H1 (cell line): ENCODE results near the gene KLF7. TPM values are rescaled to one million over a fixed set of nuclear protein-coding genes. Genes with fewer than 3 reads are reported as not detected.

ENCODE experiments used
- CTCF ChIA-PET: fragments of 300-600 bp; sonication (Branson Sonifier 250); formaldehyde crosslinking; loops from one replicate; lab custom pipeline; 2021; ENCODE audit not compliant: partially characterized antibody; lab: Charles Lee
- POLR2A ChIA-PET: fragments of 300-600 bp; sonication (Branson Sonifier 250); formaldehyde crosslinking; loops from one replicate; lab custom pipeline; 2021; ENCODE audit warnings: inconsistent platforms; ENCODE audit not compliant: partially characterized antibody; lab: Charles Lee
- DNase-seq, 2 experiments: peaks; one replicate each; pipeline versions ENCODE4 v3.0.0 to v3.0.0-alpha.2; 2010 to 2022; ENCODE audit warnings: low spot score in 2 of 2, low read depth in 1 of 2, mixed read lengths in 1 of 2
- FAIRE-seq: peaks from 2 replicates; lab custom pipeline; 2011; peaks lifted over from hg19 to GRCh38; lab: Jason Lieb, UNC
- H2AFZ ChIP-seq: 2 replicates; pipeline ENCODE4 v1.8.1; 2012; ENCODE audit warnings: low read length, inconsistent platforms
- H2AK5ac ChIP-seq: 2 replicates; pipeline ENCODE4 v1.6.1; 2013; ENCODE audit warnings: low read depth, low read length
- H2BK120ac ChIP-seq: replicated peaks from 2 replicates; pipeline ENCODE3; 2013; ENCODE audit warnings: low read depth, low read length, inconsistent platforms
- H2BK12ac ChIP-seq: 2 replicates; pipeline ENCODE4 v1.6.1; 2013; ENCODE audit warnings: low read depth, low read length
- H2BK15ac ChIP-seq: 2 replicates; pipeline ENCODE4 v1.6.1; 2013; ENCODE audit warnings: low read length
- H2BK20ac ChIP-seq: 2 replicates; pipeline ENCODE4 v1.6.1; 2013; ENCODE audit warnings: low read length
- H2BK5ac ChIP-seq: 2 replicates; pipeline ENCODE4 v1.6.1; 2013; ENCODE audit warnings: low read depth, low read length
- H3K14ac ChIP-seq: 2 replicates; pipeline ENCODE4 v1.6.1; 2013; ENCODE audit warnings: inconsistent platforms; ENCODE audit not compliant: insufficient read length
- H3K18ac ChIP-seq: 2 replicates; pipeline ENCODE4 v1.6.1; 2013; ENCODE audit warnings: low read length; ENCODE audit errors: extremely low read depth
- H3K23ac ChIP-seq: 2 replicates; pipeline ENCODE4 v1.6.1; 2013; ENCODE audit warnings: inconsistent platforms; ENCODE audit not compliant: insufficient read length
- H3K23me2 ChIP-seq: 2 replicates; pipeline ENCODE4 v1.6.1; 2013; ENCODE audit warnings: low read depth, low read length
- H3K27ac ChIP-seq: 2 replicates; pipeline ENCODE4 v1.6.1; 2011; ENCODE audit warnings: low read depth, low read length, inconsistent platforms
- H3K27me3 ChIP-seq, 4 experiments: replicated peaks in 1 of 4; 1 replicate in 1 of 4; 2 replicates in 3 of 4; pipeline versions ENCODE4 v1.6.1 to v1.8.1; 2011 to 2013; ENCODE audit warnings: low read length in 3 of 4, mild to moderate bottlenecking in 3 of 4, inconsistent platforms in 2 of 4, mixed read lengths in 2 of 4, moderate library complexity in 1 of 4; ENCODE audit not compliant: control insufficient read depth in 3 of 4, insufficient read depth in 3 of 4; ENCODE audit errors: extremely low read depth in 1 of 4
- H3K36me3 ChIP-seq, 4 experiments: 2 replicates each; pipeline versions ENCODE4 v1.6.1 to v1.8.1; 2011 to 2013; ENCODE audit warnings: mild to moderate bottlenecking in 4 of 4, low read length in 3 of 4, moderate library complexity in 2 of 4, control low read depth in 1 of 4, inconsistent platforms in 1 of 4; ENCODE audit not compliant: insufficient read depth in 4 of 4, control insufficient read depth in 2 of 4
- H3K4ac ChIP-seq: replicated peaks from 2 replicates; pipeline ENCODE3; 2013; ENCODE audit warnings: low read length, low read depth, mixed read lengths, inconsistent platforms; ENCODE audit not compliant: insufficient read length
- H3K4me1 ChIP-seq, 4 experiments: replicated peaks in 1 of 4; 1 replicate in 1 of 4; 2 replicates in 3 of 4; pipeline versions ENCODE4 v1.6.1 to v1.8.1; 2011 to 2013; ENCODE audit warnings: low read length in 3 of 4, inconsistent platforms in 2 of 4, mixed read lengths in 1 of 4; ENCODE audit not compliant: insufficient read depth in 4 of 4, control insufficient read depth in 3 of 4
- H3K4me2 ChIP-seq, 2 experiments: 2 replicates each; pipeline versions ENCODE4 v1.6.1 to v1.8.1; 2011 to 2013; ENCODE audit warnings: low read depth in 2 of 2, low read length in 2 of 2, control low read depth in 1 of 2, inconsistent platforms in 1 of 2, mild to moderate bottlenecking in 1 of 2; ENCODE audit not compliant: insufficient read depth in 1 of 2
- H3K4me3 ChIP-seq, 4 experiments: fragments of 200-600, 300-600 bp in 1 of 4; sonication (generic), shearing (Covaris generic), sonication (Bioruptor Twin) in 1 of 4; 2 replicates each; pipeline versions ENCODE4 v1.5.1 to v1.8.1; 2011 to 2016; ENCODE audit warnings: low read length in 4 of 4, low read depth in 3 of 4, control low read depth in 2 of 4, inconsistent platforms in 2 of 4, mild to moderate bottlenecking in 2 of 4, mixed read lengths in 1 of 4, moderate library complexity in 1 of 4; ENCODE audit not compliant: insufficient read depth in 2 of 4; ENCODE audit errors: extremely low read depth in 1 of 4
- H3K56ac ChIP-seq: replicated peaks from 2 replicates; pipeline ENCODE3; 2013; ENCODE audit warnings: low read depth, mild to moderate bottlenecking, mixed read lengths, low read length, inconsistent platforms; ENCODE audit not compliant: insufficient read length
- H3K79me1 ChIP-seq: 2 replicates; pipeline ENCODE4 v1.6.1; 2013; ENCODE audit warnings: low read depth, low read length, control low read depth
- H3K79me2 ChIP-seq, 2 experiments: 2 replicates each; pipeline versions ENCODE4 v1.6.1 to v1.8.1; 2012 to 2013; ENCODE audit warnings: low read length in 2 of 2, mild to moderate bottlenecking in 2 of 2, inconsistent platforms in 1 of 2; ENCODE audit not compliant: insufficient read depth in 2 of 2, control insufficient read depth in 1 of 2
- H3K9ac ChIP-seq, 4 experiments: replicated peaks in 1 of 4; 1 replicate in 1 of 4; 2 replicates in 3 of 4; pipeline versions ENCODE4 v1.6.1 to v1.8.1; 2011 to 2013; ENCODE audit warnings: low read depth in 3 of 4, low read length in 3 of 4, control low read depth in 2 of 4, mild to moderate bottlenecking in 2 of 4, moderate library complexity in 2 of 4, inconsistent platforms in 1 of 4; ENCODE audit errors: extremely low read depth in 1 of 4
- H3K9me3 ChIP-seq, 2 experiments: 2 replicates each; pipeline versions ENCODE4 v1.6.1 to v1.8.1; 2012 to 2013; ENCODE audit warnings: mild to moderate bottlenecking in 2 of 2, moderate library complexity in 2 of 2, control low read depth in 1 of 2, inconsistent platforms in 1 of 2, low read depth in 1 of 2, low read length in 1 of 2, mixed read lengths in 1 of 2; ENCODE audit not compliant: insufficient read depth in 2 of 2
- H4K20me1 ChIP-seq, 2 experiments: replicated peaks in 1 of 2; 2 replicates each; pipeline versions ENCODE3 to v1.8.1; 2011 to 2013; ENCODE audit warnings: inconsistent platforms in 2 of 2, low read length in 2 of 2, mild to moderate bottlenecking in 1 of 2; ENCODE audit not compliant: insufficient read depth in 2 of 2, control insufficient read depth in 1 of 2
- H4K5ac ChIP-seq: 2 replicates; pipeline ENCODE4 v1.6.1; 2013; ENCODE audit warnings: low read length, low read depth, mixed read lengths, inconsistent platforms; ENCODE audit not compliant: insufficient read length
- H4K8ac ChIP-seq: 2 replicates; pipeline ENCODE4 v1.8.0; 2013; ENCODE audit warnings: mild to moderate bottlenecking, moderate library complexity, low read length, inconsistent platforms; ENCODE audit not compliant: insufficient read depth; ENCODE audit errors: extremely low read depth
- H4K91ac ChIP-seq: replicated peaks from 2 replicates; pipeline ENCODE3; 2013; ENCODE audit warnings: low read length, mixed read lengths, inconsistent platforms; ENCODE audit not compliant: insufficient read length
- ASH2L ChIP-seq: fragments of 200-600, 300-600 bp; sonication (generic); IDR thresholded peaks from one replicate; pipeline ENCODE4 v1.7.1; 2017; ENCODE audit warnings: low read length
- CBX5 ChIP-seq: fragments of 300-800, 300-1000 bp; sonication (generic); IDR thresholded peaks from 2 replicates; pipeline ENCODE4 v1.7.1; 2016; ENCODE audit warnings: antibody characterized with exemption, low read length, low read depth
- CHD1 ChIP-seq: IDR thresholded peaks from 2 replicates; pipeline ENCODE4 v1.6.1; 2012; ENCODE audit warnings: low read depth, low read length, improper control_type of control experiment
- CTBP2 ChIP-seq: IDR thresholded peaks from 2 replicates; pipeline ENCODE4 v1.7.0; 2011; ENCODE audit warnings: borderline replicate concordance, mild to moderate bottlenecking, moderate library complexity, mixed read lengths, low read length; ENCODE audit not compliant: insufficient read depth, insufficient read length
- HDAC6 ChIP-seq: IDR thresholded peaks from one replicate; pipeline ENCODE4 v1.7.1; 2012; ENCODE audit warnings: low read depth, mild to moderate bottlenecking, inconsistent platforms, low read length, moderate library complexity
- KDM4A ChIP-seq: IDR thresholded peaks from one replicate; pipeline ENCODE4 v1.7.1; 2012; ENCODE audit warnings: low read depth, mild to moderate bottlenecking, moderate library complexity, low read length, inconsistent platforms; ENCODE audit not compliant: severe bottlenecking
- KDM5A ChIP-seq: fragments of 200-600 bp; IDR thresholded peaks from 2 replicates; pipeline ENCODE4 v1.7.1; 2012; ENCODE audit warnings: mild to moderate bottlenecking, low read length, inconsistent platforms, mixed read lengths
- MAFK ChIP-seq: IDR thresholded peaks from 2 replicates; pipeline ENCODE4 v1.6.1; 2012; ENCODE audit warnings: low read depth, mild to moderate bottlenecking, improper control_type of control experiment, low read length
- NRF1 ChIP-seq: IDR thresholded peaks from 2 replicates; pipeline ENCODE4 v1.6.1; 2011; ENCODE audit warnings: mild to moderate bottlenecking, low read depth, low read length, improper control_type of control experiment
- RFX5 ChIP-seq: IDR thresholded peaks from 2 replicates; pipeline ENCODE4 v1.6.1; 2011; ENCODE audit warnings: low read depth, low read length, improper control_type of control experiment, borderline replicate concordance
- SIRT6 ChIP-seq: IDR thresholded peaks from one replicate; pipeline ENCODE4 v1.7.1; 2012; ENCODE audit warnings: low read length, inconsistent platforms
- SIX5 ChIP-seq: IDR thresholded peaks from 2 replicates; pipeline ENCODE4 v1.6.1; 2011; ENCODE audit warnings: mild to moderate bottlenecking, low read depth, low read length
- TAF1 ChIP-seq: IDR thresholded peaks from 2 replicates; pipeline ENCODE4 v1.6.1; 2011; ENCODE audit warnings: mild to moderate bottlenecking, low read depth, low read length
- TBP ChIP-seq: IDR thresholded peaks from 2 replicates; pipeline ENCODE4 v1.6.1; 2011; ENCODE audit warnings: low read depth, low read length, improper control_type of control experiment
- WGBS, 2 experiments: shearing (Covaris generic) in 1 of 2; methylation state at CpG; one replicate each; pipeline versions ENCODE4 v1.1.6 to v1.1.7; 2013 to 2015; ENCODE audit warnings: low lambda C conversion rate in 2 of 2, mixed read lengths in 2 of 2, inconsistent platforms in 1 of 2, low coverage in 1 of 2, missing lambda C conversion rate in 1 of 2; ENCODE audit not compliant: insufficient replicate concordance in 2 of 2, insufficient coverage in 1 of 2, insufficient read length in 1 of 2; ENCODE audit errors: extremely low coverage in 1 of 2, missing lambda C conversion rate in 1 of 2; 5-methylcytosine and 5-hydroxymethylcytosine counted together
- polyA plus RNA-seq, 7 experiments: library from polyadenylated mRNA; depleted of rRNA in 3 of 7; stranded (reverse) in 5 of 7; unstranded in 2 of 7; fragments of >200 nt in 5 of 7; fragments of 200-250 nt in 2 of 7; gene quantifications; 1 replicate in 5 of 7; 2 replicates in 1 of 7; 4 replicates in 1 of 7; pipeline versions ENCODE4 v1.2.1 to v1.2.3, GENCODE V29; 2011 to 2013; ENCODE audit warnings: missing spikeins in 2 of 7, mixed read lengths in 2 of 7
- total RNA-seq: library from RNA; stranded (reverse); fragmentation: NEBNext Ultra II Directional; extraction: Animal tissue kit (Norgen Biotek cat#: 25700); gene quantifications from 2 replicates; pipeline ENCODE4 v1.2.1, GENCODE V29; 2021

The KLF7 gene
- total and polyA plus RNA-seq, 2 of the 8 experiments (the other 6 are each of a cell fraction or from before 2014, with no cell fraction given): 9.6 to 23.3 TPM

GRCh38 chr2:207108440-207108839 is 57.3 kb downstream of the KLF7 start:
- Histone ChIP-seq H3K27ac (no peak overlapping the region), H4K91ac (no peak overlapping the region), H4K5ac (no peak overlapping the region), H3K4me2 (no peak overlapping the region), H2BK5ac (no peak overlapping the region), H3K18ac (no peak overlapping the region), H3K23ac (no peak overlapping the region), H2BK20ac (no peak overlapping the region), H3K4ac (no peak overlapping the region), H3K27me3 (no peaks in the 10 kb centered on the region), H3K9ac (no peak overlapping the region), H3K56ac (no peak overlapping the region), H4K20me1 (no peaks in the 10 kb centered on the region), H3K4me1 (no peaks in the 10 kb centered on the region; a peak in 1 of 7 replicates), H3K23me2 (no peaks in the 10 kb centered on the region), H3K4me3 (no peak overlapping the region), H3K36me3 (peaks cover 0 to 4% (median 1%) of the 10 kb centered on the region in 4 experiments; a peak in 2 of 8 replicates), H4K8ac (no peak overlapping the region), H3K9me3 (no peaks in the 10 kb centered on the region), H2BK15ac (no peak overlapping the region), H3K14ac (no peak overlapping the region), H3K79me2 (peaks cover 0 to 1% of the 10 kb centered on the region in 2 experiments; a peak in 1 of 4 replicates), H2AK5ac (no peak overlapping the region), H3K79me1 (peaks cover 4% of the 10 kb centered on the region; the same call in 1 of the 2 replicates), H2BK120ac (no peak overlapping the region), H2BK12ac (no peak overlapping the region), H2AFZ (no peak overlapping the region)
- FAIRE-seq (no peak), DNase-seq (no peak)
- ChIA-PET POLR2A (interaction anchor here (1.3 kb wide), 1 partner anchor 10 kb away, joined by 3 read pairs; no protein-coding TSS in a partner anchor), CTCF (interaction anchor here (0.8 to 1.5 kb wide), 3 partner anchors 15 to 81 kb away, joined by 3 to 5 read pairs (median 3); no protein-coding TSS in a partner anchor)
- WGBS, 2 experiments: 95% methylated on average over 1 of the region's 1 CpG; no CpG with 5 or more reads in 1 of the 2 experiments
- TF ChIP-seq SIRT6: no peak
- no peak for TF ChIP-seq MAFK
- TF ChIP-seq SIX5: no peak
- no peak for TF ChIP-seq CHD1
- no peak for TF ChIP-seq ASH2L
- no peak for TF ChIP-seq CBX5
- TF ChIP-seq TBP: no peak
- no peak for TF ChIP-seq KDM4A
- TF ChIP-seq CTBP2: no peak
- no peak for TF ChIP-seq TAF1
- TF ChIP-seq RFX5: no peak
- no peak for TF ChIP-seq KDM5A
- TF ChIP-seq HDAC6: no peak
- TF ChIP-seq NRF1: no peak
